PC-9 (cell line): ENCODE data around the gene ZNF397.
"Not testable (repeated sequence)": the region's sequence is repeated elsewhere in the genome, so short reads cannot be mapped to it uniquely, and the experiment has no call there.

ENCODE experiments used
- EZH2 ChIP-seq: fragments of 200-600 bp; sonication (generic); IDR thresholded peaks from 2 replicates; pipeline ENCODE4 v1.8.0; 2017; ENCODE audit warnings: antibody characterized with exemption, low read depth
- TF ChIP-seq, protein P1 (sequence below): fragments of 200-600 bp; sonication (generic); conservative IDR thresholded peaks from 2 replicates; pipeline ENCODE4 v1.6.1; 2017; ENCODE audit warnings: mixed run types, antibody characterized with exemption, mild to moderate bottlenecking, moderate library complexity

DNA sequence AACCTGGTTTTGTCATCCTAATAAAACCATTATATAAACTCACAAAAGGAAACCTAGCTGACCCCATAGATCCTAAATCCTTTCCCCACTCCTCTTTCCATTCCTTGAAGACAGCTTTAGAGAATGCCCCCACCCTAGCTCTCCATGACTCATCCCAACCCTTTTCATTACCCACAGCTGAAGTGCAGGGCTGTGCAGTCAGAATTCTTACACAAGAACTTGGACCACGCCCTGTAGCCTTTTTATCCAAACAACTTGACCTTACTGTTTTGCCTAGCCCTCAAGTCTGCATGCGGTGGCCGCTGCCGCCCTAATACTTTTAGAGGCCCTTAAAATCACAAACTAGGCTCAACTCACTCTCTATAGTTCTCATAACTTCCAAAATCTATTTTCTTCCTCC is 21.5 kb upstream of the ZNF397 start:
- not testable (repeated sequence) for TF ChIP-seq EZH2
- TF ChIP-seq, protein P1, sequence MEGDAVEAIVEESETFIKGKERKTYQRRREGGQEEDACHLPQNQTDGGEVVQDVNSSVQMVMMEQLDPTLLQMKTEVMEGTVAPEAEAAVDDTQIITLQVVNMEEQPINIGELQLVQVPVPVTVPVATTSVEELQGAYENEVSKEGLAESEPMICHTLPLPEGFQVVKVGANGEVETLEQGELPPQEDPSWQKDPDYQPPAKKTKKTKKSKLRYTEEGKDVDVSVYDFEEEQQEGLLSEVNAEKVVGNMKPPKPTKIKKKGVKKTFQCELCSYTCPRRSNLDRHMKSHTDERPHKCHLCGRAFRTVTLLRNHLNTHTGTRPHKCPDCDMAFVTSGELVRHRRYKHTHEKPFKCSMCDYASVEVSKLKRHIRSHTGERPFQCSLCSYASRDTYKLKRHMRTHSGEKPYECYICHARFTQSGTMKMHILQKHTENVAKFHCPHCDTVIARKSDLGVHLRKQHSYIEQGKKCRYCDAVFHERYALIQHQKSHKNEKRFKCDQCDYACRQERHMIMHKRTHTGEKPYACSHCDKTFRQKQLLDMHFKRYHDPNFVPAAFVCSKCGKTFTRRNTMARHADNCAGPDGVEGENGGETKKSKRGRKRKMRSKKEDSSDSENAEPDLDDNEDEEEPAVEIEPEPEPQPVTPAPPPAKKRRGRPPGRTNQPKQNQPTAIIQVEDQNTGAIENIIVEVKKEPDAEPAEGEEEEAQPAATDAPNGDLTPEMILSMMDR: not testable (repeated sequence)
